HCT116 (cell line): Measurements from ENCODE around the gene CALML4. TPM values are rescaled to one million over a fixed set of nuclear protein-coding genes. Genes with fewer than 3 reads are reported as not detected.

Experiments
- ATAC-seq: fragments of 200-7000 bp; cut with Tn5 transposase; 2 replicates; pipeline ENCODE4 v1.9.1; 2020; ENCODE audit warnings: mild to moderate bottlenecking, moderate library complexity
- BruUV-seq: library from RNA; stranded (reverse); fragments of 400-500 nt; replicated peaks from 2 replicates; lab custom pipeline; 2021; lab: Mats Ljungman, UMichigan
- CTCF ChIA-PET: fragments of 300-600 bp; sonication (Branson Sonifier 250); formaldehyde crosslinking; loops from one replicate; lab custom pipeline; 2021; ENCODE audit warnings: antibody characterized with exemption; lab: Charles Lee
- POLR2A ChIA-PET: fragments of 300-600, 350-600 bp; sonication (Branson Sonifier 250); formaldehyde crosslinking; loops from one replicate; lab custom pipeline; 2021; ENCODE audit warnings: antibody characterized with exemption; lab: Charles Lee
- RAD21 ChIA-PET, 2 experiments: fragments of 300-600 bp; sonication (Branson Sonifier 250); formaldehyde crosslinking; loops; one replicate each; lab custom pipeline; 2023; ENCODE audit warnings: low total read pairs in 2 of 2; ENCODE audit not compliant: uncharacterized antibody in 2 of 2, unreplicated experiment in 2 of 2, low non-redundant PET in 1 of 2; lab: Charles Lee
- DNase-seq: peaks from one replicate; pipeline ENCODE4 v3.0.0-alpha.2; 2010; ENCODE audit warnings: low read depth, low spot score
- H2AFZ ChIP-seq: fragments of 200-600 bp; shearing (Covaris generic), sonication (generic); 2 replicates; pipeline ENCODE4 v1.6.1; 2017; ENCODE audit warnings: low read depth, mixed run types, mixed read lengths, antibody characterized with exemption, low read length; ENCODE audit not compliant: poor library complexity, severe bottlenecking
- H3K27ac ChIP-seq: 2 replicates; pipeline ENCODE4 v1.5.1; 2012; ENCODE audit warnings: low read depth, low read length
- H3K27me3 ChIP-seq: fragments of 200-600 bp; sonication (generic); 2 replicates; pipeline ENCODE4 v1.6.1; 2016; ENCODE audit warnings: mixed run types, low read length, mixed read lengths; ENCODE audit not compliant: insufficient read depth
- H3K36me3 ChIP-seq, 2 experiments: fragments of 200-500 bp in 1 of 2; fragments of 200-600 bp in 1 of 2; sonication (Bioruptor generic) in 1 of 2; sonication (generic) in 1 of 2; 2 replicates each; pipeline versions ENCODE4 v1.5.1 to v1.6.1; 2014 to 2016; ENCODE audit warnings: low read length in 2 of 2, inconsistent platforms in 1 of 2, mixed read lengths in 1 of 2, mixed run types in 1 of 2; ENCODE audit not compliant: insufficient read depth in 2 of 2, control insufficient read depth in 1 of 2
- H3K4me1 ChIP-seq, 2 experiments: fragments of 200-600 bp in 1 of 2; sonication (generic) in 1 of 2; 2 replicates each; pipeline versions ENCODE4 v1.5.1 to v1.6.1; 2012 to 2017; ENCODE audit warnings: low read length in 2 of 2, inconsistent platforms in 1 of 2, mild to moderate bottlenecking in 1 of 2, mixed read lengths in 1 of 2, mixed run types in 1 of 2, moderate library complexity in 1 of 2; ENCODE audit not compliant: insufficient read depth in 2 of 2, control insufficient read depth in 1 of 2
- H3K4me2 ChIP-seq: fragments of 200-600 bp; sonication (generic); 2 replicates; pipeline ENCODE4 v1.6.1; 2017; ENCODE audit warnings: mixed run types, low read length, mixed read lengths
- H3K4me3 ChIP-seq, 2 experiments: fragments of 200-600 bp in 1 of 2; sonication (generic) in 1 of 2; replicated peaks in 1 of 2; 2 replicates each; pipeline ENCODE4 v1.5.1; 2011 to 2016; ENCODE audit warnings: low read length in 2 of 2, control low read depth in 1 of 2, low read depth in 1 of 2, mild to moderate bottlenecking in 1 of 2, mixed read lengths in 1 of 2, mixed run types in 1 of 2
- H3K79me2 ChIP-seq: fragments of 200-600 bp; sonication (generic); 2 replicates; pipeline ENCODE4 v1.6.1; 2017; ENCODE audit warnings: mild to moderate bottlenecking, mixed run types, low read length, moderate library complexity, mixed read lengths; ENCODE audit not compliant: insufficient read depth
- H3K9ac ChIP-seq: fragments of 200-600 bp; sonication (generic); 2 replicates; pipeline ENCODE4 v1.6.1; 2016; ENCODE audit warnings: low read length, mixed read lengths
- H3K9me2 ChIP-seq: fragments of 200-600 bp; sonication (generic), shearing (Covaris generic); 2 replicates; pipeline ENCODE4 v1.6.1; 2017; ENCODE audit warnings: mixed run types, mild to moderate bottlenecking, moderate library complexity; ENCODE audit not compliant: insufficient read depth
- H3K9me3 ChIP-seq, 2 experiments: fragments of 200-500 bp in 1 of 2; fragments of 200-600 bp in 1 of 2; sonication (Bioruptor generic) in 1 of 2; sonication (generic) in 1 of 2; 2 replicates each; pipeline ENCODE4 v1.6.1; 2014 to 2017; ENCODE audit warnings: low read length in 2 of 2, mixed read lengths in 2 of 2, inconsistent platforms in 1 of 2, low read depth in 1 of 2, mild to moderate bottlenecking in 1 of 2, mixed run types in 1 of 2, moderate library complexity in 1 of 2; ENCODE audit not compliant: control insufficient read depth in 1 of 2, insufficient read depth in 1 of 2
- H4K20me1 ChIP-seq: fragments of 200-600 bp; sonication (generic), shearing (Covaris generic); 2 replicates; pipeline ENCODE4 v1.6.1; 2017; ENCODE audit warnings: mixed run types, mild to moderate bottlenecking, moderate library complexity; ENCODE audit not compliant: insufficient read depth
- CEBPB ChIP-seq: IDR thresholded peaks from 2 replicates; pipeline ENCODE4 v1.6.1; 2012; ENCODE audit warnings: low read depth
- EGR1 ChIP-seq: IDR thresholded peaks from 2 replicates; pipeline ENCODE4 v1.6.1; 2012; ENCODE audit warnings: low read depth
- ELF1 ChIP-seq: IDR thresholded peaks from 2 replicates; pipeline ENCODE4 v1.6.1; 2012; ENCODE audit warnings: low read depth, borderline replicate concordance
- JUND ChIP-seq: IDR thresholded peaks from 2 replicates; pipeline ENCODE4 v1.6.1; 2012
- POLR2A ChIP-seq: IDR thresholded peaks from 2 replicates; pipeline ENCODE4 v1.7.0; 2011; ENCODE audit warnings: borderline replicate concordance; ENCODE audit not compliant: insufficient read depth, insufficient read length; ENCODE audit errors: extremely low read depth
- POLR2AphosphoS5 ChIP-seq: IDR thresholded peaks from 2 replicates; pipeline ENCODE4 v1.6.1; 2011; ENCODE audit warnings: mild to moderate bottlenecking, low read depth, low read length, moderate library complexity
- RAD21 ChIP-seq: IDR thresholded peaks from 2 replicates; pipeline ENCODE4 v1.6.1; 2012; ENCODE audit warnings: low read depth, mild to moderate bottlenecking
- SP1 ChIP-seq: IDR thresholded peaks from 2 replicates; pipeline ENCODE4 v1.6.1; 2012; ENCODE audit warnings: low read depth
- TCF7L2 ChIP-seq: IDR thresholded peaks from 2 replicates; pipeline ENCODE4 v1.7.0; 2011; ENCODE audit warnings: borderline replicate concordance, inconsistent platforms; ENCODE audit not compliant: insufficient read depth, insufficient read length; ENCODE audit errors: extremely low read depth
- YY1 ChIP-seq: IDR thresholded peaks from 2 replicates; pipeline ENCODE4 v1.6.1; 2011; ENCODE audit warnings: low read length, low read depth, moderate library complexity, mild to moderate bottlenecking; ENCODE audit not compliant: insufficient replicate concordance; ENCODE audit errors: extremely low read depth
- ZNF274 ChIP-seq: fragments of 200-500 bp; sonication (Bioruptor generic); IDR thresholded peaks from 2 replicates; pipeline ENCODE4 v1.6.1; 2014; ENCODE audit warnings: mild to moderate bottlenecking, low read depth, low read length, inconsistent platforms
- intact Hi-C: fragments of 100-400 bp; cut with micrococcal nuclease; formaldehyde crosslinking; loops from 2 replicates; pipeline ENCODE4 v1.10.0; 2022
- total RNA-seq: library from RNA; stranded (reverse); gene quantifications from one replicate; pipeline ENCODE4 v1.2.1, GENCODE V29; 2021; ENCODE audit not compliant: unreplicated experiment
- TF ChIP-seq, protein P1 (sequence below): IDR thresholded peaks from 2 replicates; pipeline ENCODE4 v1.6.1; 2011; ENCODE audit warnings: mild to moderate bottlenecking, low read length, moderate library complexity; ENCODE audit not compliant: insufficient replicate concordance; ENCODE audit errors: extremely low read depth
- TF ChIP-seq, protein P2 (sequence below): IDR thresholded peaks from 2 replicates; pipeline ENCODE4 v1.6.1; 2012

Gene CALML4
- total RNA-seq, 1 experiment from 2014 or later: 8.5 TPM

DNA sequence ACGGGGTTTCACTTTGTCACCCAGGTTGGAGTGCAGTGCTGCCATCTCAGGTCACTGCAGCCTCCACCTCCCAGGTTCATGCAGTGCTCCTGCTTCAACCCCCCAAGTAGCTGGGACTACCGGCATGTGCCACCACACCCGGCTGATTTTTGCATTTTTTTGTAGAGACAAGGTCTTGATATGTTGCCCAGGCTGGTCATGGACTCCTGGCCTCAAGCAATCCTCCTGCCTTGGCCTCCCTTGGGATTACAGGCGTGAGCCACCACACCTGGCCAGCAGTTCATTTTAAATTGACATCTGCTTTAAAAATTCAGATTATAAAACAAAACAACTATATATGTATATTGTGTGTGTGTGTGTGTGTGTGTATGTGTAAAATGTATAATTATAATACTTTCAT lies 38.3 kb downstream of the CALML4 start:
- Histone ChIP-seq H4K20me1 (no peaks in the 10 kb centered on the region; the same call in 1 of the 2 replicates), H3K79me2 (no peaks in the 10 kb centered on the region), H3K27me3 (no peaks in the 10 kb centered on the region), H3K9me3 (no peaks in the 10 kb centered on the region), H3K4me2 (no peak overlapping the region), H3K27ac (no peak overlapping the region), H3K9me2 (no peaks in the 10 kb centered on the region), H3K36me3 (0 out of 4 replicates have a peak, but pooled peaks cover 0 to 3% of the 10 kb centered on the region in 2 experiments), H3K9ac (no peak overlapping the region), H2AFZ (no peak overlapping the region), H3K4me3 (no peak overlapping the region), H3K4me1 (no peaks in the 10 kb centered on the region)
- no peak for ATAC-seq
- DNase-seq: no peak
- ChIA-PET RAD21 (interaction anchor here in 1 of 2 experiments (0.6 kb wide), 1 partner anchor 16 kb away, joined by 3 read pairs; no protein-coding TSS in a partner anchor), POLR2A (no interaction called here), CTCF (interaction anchor here (1.0 kb wide), 1 partner anchor 12 kb away, joined by 3 read pairs; no protein-coding TSS in a partner anchor)
- no peak for TF ChIP-seq TCF7L2
- TF ChIP-seq, protein P1, sequence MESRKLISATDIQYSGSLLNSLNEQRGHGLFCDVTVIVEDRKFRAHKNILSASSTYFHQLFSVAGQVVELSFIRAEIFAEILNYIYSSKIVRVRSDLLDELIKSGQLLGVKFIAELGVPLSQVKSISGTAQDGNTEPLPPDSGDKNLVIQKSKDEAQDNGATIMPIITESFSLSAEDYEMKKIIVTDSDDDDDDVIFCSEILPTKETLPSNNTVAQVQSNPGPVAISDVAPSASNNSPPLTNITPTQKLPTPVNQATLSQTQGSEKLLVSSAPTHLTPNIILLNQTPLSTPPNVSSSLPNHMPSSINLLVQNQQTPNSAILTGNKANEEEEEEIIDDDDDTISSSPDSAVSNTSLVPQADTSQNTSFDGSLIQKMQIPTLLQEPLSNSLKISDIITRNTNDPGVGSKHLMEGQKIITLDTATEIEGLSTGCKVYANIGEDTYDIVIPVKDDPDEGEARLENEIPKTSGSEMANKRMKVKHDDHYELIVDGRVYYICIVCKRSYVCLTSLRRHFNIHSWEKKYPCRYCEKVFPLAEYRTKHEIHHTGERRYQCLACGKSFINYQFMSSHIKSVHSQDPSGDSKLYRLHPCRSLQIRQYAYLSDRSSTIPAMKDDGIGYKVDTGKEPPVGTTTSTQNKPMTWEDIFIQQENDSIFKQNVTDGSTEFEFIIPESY: no peak
- no peak for TF ChIP-seq YY1
- no peak for TF ChIP-seq RAD21
- no peak for TF ChIP-seq CEBPB
- TF ChIP-seq, protein P2, sequence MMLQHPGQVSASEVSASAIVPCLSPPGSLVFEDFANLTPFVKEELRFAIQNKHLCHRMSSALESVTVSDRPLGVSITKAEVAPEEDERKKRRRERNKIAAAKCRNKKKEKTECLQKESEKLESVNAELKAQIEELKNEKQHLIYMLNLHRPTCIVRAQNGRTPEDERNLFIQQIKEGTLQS: no peak
- no peak for TF ChIP-seq EGR1
- no peak for TF ChIP-seq ZNF274
- no peak for TF ChIP-seq JUND
- no peak for TF ChIP-seq SP1
- TF ChIP-seq ELF1: no peak
- no peak for TF ChIP-seq POLR2A
- no peak for TF ChIP-seq POLR2AphosphoS5
- BruUV-seq: no TSS peak
- intact Hi-C loops: no loop called here
